Fibroblast of skin of right quadriceps (primary cell): Measurements from ENCODE around the gene TMEM14A.
"Not testable (repeated sequence)": the region's sequence is repeated elsewhere in the genome, so short reads cannot be mapped to it uniquely, and the experiment has no call there.

ENCODE experiments used
- DNase-seq: peaks from one replicate; pipeline ENCODE4 v3.0.0-alpha.2; 2013

The TMEM14A gene

DNA sequence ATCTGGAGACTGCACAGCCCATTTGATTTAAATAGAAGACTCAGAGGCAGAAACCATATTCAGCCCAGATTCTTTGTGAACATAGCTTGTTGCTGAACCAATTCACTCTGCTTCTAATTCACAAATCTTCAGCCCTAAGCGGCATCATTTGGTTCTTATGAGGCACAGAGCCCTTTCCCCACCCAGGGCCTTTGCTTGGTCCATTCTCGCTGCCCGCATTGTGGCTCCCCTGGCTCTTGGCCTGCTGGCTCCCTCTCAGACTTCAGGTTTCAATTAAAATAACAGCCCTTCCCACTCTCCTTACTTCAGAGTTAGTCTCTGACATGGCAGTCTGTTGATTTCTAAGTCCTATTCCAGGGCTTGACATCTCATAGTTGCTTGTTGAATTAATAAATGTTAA is 9.4 kb upstream of the TMEM14A start:
- DNase-seq, result no peak

DNA sequence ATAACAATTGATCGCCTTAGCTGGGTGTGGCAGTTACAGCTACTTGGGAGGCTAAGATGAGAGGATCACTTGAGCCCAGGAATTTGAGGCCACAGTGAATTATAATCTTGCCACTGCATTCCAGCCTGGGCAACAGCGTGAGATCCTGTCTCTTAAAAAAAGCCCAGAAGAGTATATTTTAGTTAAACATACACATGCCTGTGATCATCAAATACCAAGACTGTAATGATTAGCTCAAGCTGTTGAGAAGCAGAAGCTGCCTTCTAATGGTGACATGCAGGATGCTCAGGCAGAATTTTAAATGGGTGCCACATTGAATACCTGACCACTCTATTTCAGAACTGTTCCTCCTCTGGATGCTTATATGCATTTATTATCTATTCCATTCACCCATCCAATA is 8.9 kb upstream of the TMEM14A start:
- DNase-seq, result no peak

DNA sequence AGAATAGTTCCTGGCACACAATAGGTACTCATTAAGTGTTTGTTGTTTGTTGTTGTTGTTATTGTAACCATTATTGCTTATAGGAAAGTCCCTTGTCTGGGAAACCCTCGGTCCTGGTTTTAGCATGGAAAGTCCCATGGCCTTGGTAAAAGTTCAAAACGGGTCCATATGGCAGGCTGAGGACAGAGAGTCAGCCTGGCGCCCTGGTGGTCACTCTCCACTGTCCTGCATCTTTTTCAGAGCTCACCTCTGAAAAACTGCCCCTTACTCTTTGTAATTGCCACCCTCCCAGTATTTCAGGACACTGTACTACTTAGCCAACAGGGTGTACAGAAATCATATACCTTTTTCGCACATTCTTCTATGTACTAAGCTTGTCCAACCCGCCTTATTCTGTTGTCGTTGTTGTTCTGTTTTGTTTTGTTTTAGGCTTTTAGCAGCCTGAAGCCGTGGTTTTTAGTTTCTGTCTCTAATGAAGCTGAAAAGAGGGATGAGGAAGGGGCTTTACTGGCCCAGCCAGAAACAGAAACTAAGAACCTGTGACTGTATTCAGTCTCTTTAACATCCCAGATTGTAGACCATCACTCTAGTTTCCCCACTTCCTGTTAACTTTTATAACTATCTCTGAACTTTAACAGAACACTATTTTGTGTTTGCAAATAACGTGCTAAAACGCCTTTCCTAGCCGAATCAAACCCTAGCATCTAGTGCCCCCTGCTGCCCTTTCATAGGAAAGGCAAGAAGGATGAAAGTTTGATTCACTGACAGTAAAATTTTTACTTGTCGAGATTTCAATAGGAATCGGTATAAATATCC is 7.6 kb upstream of the TMEM14A start:
- peak; percentile 76 for DNase-seq

DNA sequence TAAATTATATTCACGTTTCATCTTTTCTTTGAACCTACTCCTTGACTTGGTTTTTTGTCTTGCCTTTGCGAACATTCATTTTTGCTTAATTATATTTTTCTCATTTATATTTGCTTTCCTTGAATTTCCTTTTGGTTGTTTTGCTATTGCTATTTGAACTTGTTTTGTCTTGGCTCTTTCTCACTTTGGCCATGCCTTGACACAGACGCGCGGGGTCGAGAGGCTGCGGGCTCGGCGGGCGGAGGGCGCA is 7.1 kb upstream of the TMEM14A start:
- DNase-seq, result no peak

DNA sequence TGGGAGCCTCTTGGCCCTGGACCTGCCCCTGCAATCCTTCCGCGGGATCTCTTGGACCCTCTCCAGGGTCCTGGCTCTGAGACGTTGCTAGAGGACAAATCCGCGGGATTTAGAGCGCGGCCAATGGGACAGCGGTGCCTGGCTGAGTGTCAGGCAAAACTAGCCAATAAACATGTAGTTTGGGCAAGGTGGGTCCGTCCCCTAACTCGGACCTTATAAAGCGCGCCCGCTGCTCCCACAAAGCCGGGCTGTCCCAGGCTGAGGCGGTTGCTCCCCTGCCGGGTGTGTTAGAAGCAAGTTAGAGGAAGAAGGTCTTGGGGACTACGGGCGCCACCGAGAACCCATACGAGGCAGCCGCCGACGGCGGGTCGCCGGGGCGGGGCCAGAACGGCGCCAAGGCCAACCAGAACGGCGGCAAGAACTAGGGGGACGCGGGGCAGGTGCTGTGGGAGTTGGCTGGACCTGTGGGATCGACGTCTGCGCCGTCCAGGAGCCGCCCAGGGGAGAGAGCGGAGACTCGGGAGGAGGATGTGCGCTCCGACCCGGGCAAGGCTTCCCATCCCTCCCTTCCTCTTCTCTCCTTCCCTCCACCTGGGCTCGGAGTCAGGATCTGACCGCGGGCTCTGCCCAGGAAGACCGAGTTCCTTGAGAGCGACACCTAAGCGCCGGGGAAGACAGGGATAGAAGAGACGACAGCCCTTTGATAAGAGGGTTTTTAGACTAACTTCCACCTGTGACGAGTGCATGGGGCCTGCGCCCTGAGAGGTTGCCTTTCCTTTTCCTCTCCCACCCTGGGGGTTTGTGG is 6.5 kb upstream of the TMEM14A start:
- DNase-seq, result peak; percentile 97

DNA sequence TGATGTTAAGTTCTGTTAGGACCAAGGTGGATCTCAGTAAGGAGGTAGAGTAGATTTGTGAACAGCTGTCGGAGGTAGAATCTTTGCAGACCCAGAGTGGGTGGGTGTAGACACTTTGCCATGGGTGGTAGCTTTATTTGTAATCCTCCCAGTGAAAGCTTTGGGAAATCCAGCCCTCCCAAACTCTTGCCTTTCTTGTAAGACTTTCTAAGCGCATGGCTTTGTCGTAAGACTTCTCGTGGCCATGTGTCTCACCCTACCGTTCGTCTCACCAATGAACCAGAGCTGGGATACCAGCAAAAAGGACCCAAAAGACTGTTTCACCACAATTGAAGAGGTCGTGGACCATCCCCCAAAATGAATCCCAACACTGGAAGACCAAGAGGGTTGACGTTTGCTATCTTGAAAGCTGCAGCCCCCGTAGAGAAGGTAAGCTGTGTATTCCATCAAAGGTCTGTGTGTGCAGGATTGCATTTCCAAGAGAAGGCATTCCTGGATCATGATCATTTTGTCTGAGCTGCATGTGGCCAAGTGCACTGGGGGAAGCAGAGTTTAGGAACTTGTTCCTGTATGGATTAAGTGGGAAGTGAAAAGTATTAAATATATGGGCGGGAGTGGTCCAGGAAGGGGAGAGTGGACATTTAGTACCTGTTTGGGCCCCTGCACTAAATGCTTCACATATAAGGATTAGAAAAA is 5.8 kb upstream of the TMEM14A start:
- no peak for DNase-seq

DNA sequence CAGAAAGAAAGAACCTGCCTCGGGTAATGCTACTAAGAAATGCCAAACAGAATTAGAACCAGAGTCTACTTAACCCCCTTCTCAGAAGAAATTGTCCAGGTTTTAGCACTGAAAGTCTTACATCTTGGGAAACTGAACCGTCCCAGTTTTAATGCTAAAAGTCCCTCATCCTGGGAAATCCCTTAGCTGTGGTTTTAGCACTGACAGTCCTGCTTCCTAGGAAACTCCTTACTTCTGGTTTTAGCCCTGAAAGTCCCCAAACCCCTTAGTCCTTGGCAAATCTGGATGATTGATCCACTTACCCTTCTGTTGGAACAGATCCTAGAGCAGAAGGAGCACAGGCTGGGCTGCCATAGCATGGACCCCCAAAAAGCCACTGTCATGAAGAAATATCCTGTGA is 4.8 kb upstream of the TMEM14A start:
- DNase-seq, result no peak

DNA sequence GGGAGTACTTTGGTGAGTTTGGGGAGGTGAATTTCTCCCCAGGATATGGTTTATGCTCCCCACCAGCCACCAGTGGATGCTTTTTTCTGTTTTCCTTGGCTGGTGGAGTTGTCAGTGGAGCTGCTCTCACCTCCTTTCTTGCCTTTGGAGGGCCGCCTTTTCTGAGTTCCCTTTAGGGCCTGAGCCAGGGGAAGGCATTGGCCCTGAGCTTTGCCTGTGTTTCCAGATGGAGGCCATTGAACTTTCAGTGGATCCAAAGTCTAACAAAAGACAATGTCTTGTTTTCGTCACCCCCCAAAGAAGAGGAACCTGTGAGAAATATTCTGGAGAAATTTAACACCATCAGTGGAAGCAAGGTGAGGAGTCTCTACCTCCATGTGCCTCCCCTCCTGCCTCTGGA is 4.4 kb upstream of the TMEM14A start:
- no peak for DNase-seq

DNA sequence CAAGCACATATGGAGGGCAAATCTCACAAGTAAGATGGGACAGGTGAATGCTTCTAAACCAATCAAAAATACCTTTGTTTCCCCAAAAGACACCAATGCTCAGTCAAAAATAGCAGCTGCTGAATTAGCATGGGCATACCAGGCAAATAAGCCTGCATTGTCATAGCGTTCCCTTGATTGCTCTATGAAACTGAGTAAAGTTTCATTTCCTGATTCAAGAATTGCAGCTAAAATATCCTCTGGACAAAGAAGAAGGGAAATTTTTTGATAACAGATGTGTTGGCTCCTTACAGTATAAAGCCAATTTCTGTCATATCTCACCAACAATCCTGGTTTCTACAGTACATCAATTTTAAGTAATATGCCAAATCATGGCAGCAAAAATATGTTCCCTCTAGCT is 3.3 kb upstream of the TMEM14A start:
- no peak for DNase-seq

DNA sequence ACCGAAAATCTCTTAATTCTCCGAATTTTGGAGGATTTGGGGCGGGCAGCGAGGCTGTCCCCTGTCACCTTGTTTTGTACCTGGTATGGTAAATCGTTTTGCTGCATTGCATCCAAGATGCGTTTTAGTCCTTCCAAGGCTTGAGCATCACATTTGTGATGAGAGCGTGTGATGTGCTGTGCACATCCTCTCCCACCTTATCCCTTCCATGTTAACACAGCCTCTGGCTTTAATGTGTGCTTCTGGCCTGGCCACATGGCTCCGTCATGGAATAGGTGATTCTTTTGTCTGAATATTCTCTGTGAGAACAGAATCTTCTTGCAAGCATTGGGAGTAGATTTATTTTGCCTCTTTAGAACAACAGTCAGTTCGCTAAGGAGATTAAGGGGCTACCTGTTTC is 763 bp downstream of the TMEM14A start:
- no peak for DNase-seq

DNA sequence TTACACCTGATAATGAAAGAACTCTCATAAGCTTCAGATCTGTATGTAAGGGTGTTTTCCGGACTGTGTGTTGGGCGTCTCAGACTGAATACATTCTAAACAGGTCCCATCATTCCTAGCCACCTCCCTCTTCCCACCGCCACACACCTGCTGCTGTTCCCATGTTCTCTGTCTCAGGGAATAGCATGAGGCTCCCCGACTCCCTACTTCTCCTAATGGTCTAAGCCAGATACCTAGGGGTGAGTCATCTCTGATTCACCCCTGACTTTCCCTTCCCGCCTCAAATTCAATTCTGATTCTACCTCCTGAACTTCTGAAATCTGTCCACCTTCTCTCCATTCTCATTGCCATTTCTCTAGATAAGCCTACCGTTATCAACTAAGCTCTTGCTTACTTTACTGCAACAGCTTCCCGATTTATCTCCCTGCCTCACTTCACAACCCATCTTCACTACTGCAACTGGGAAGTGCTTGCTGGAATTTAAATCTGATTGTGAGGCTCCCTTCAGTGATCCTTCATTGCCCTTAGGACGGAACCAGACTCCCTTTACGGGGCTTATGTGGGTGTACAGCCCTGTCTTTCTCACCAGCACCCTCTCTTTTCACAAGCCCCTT is 1.6 kb downstream of the TMEM14A start:
- DNase-seq, result no peak

DNA sequence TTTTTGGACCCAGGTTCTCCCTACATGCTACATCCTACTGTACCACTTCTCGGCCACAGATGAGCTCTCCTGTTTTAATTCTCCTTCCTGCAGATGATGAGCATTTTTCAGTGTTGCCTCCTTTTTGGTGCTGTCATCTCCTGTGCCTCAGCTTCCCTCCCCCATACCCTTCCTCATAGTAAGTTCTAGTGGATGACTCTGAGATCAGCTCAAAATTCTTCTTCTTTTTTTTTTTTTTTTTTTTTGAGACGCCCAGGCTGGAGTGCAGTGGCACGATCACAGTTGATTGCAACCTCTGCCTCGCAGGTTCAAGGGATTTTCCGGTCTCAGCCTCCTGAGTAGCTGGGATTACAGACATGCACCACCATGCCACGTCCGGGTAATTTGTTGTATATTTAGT is 3.8 kb downstream of the TMEM14A start:
- no peak for DNase-seq

DNA sequence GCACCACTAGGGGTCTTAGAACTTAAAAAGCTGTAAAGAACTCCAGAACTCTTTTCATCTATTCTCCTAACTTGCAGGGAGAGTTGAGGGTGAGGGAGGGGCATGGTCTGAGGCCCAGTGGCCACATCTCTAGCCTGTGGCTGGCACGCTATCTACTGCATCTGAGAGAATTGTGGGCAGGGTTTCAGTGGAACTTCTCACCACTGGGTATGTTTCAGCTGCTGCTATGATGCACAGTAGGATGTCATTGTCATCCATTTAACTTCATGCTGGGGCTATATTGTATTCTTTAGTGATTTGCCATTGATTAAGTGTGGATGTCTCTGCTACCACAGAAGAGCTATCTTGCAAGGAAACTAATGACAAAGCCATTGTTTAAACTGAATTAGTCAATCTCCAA is 4.5 kb downstream of the TMEM14A start:
- no peak for DNase-seq

DNA sequence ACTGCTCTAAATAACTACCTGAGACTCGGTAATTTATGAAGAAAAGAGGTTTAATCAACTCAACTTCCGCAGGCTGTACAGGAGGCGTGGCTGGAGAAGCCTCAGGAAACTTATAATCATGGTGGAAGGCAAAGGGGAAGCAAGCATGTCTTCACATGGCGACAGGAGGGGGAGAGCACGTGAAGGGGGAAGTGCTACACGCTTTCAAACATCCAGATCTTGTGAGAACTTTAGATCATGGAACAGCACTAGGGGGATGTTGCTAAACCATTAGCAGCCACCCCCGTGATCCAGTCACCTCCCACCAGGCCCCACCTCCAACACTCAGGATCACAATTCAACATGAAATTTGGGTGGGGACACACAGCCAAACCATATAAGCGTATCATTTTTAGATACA is 5.7 kb downstream of the TMEM14A start:
- not testable (repeated sequence) for DNase-seq

DNA sequence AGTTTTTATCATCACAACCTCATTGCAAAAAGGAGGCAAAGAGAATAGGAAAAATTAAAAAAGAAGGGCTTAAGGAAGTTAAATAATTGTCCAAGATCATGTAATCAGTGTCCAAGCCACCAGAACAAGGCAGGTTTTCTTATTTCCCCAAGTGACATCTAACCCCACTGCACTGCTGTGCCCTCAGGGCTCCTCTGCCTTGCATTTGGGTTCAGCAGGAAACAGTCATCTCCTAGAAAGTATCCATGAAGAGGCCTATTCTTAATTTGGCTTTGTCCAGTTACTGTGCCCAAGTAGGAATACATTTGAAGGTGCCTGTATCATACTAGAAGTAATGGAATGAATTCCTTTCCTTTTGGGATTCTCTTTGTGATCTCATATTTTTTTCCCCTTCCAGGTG is 10.5 kb downstream of the TMEM14A start:
- DNase-seq, result no peak

DNA sequence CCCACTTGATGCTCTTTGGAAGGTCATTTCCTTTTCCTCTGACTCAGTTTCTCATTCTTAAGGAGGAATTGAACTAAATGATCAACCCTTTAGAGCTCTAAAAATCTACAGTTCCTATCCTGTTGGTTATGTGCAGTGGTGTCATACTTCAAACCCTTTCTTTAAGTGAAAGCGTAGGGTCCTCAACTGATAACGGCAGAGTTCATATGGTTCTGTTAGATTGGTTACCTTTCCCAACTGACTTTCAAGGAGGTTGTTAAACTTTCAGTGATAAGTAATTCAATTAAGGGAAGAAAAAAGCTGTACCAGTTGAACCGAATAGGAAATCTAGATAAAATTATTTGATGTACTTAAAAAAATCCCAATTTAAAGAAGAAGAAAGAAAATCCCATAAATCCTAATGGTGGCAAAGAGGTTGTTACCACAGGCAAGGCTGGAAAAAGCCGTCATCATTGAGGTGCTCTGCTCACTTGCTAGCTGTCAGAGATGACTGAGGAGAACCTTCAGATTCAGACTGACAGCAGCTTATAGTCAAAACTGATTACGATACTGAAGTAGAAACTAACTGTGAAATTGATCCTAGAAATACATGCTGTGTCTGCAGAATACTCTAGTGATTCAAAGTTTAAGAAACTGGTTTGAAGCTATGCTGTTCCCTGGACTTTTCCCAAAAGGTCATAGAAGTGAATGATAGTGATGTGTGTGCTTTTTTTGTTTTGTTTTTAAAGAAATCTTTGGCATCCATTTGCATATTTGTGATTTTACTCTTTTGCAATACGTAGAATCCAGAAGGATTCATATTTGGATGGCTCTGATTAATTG is 16.2 kb downstream of the TMEM14A start:
- no peak for DNase-seq

DNA sequence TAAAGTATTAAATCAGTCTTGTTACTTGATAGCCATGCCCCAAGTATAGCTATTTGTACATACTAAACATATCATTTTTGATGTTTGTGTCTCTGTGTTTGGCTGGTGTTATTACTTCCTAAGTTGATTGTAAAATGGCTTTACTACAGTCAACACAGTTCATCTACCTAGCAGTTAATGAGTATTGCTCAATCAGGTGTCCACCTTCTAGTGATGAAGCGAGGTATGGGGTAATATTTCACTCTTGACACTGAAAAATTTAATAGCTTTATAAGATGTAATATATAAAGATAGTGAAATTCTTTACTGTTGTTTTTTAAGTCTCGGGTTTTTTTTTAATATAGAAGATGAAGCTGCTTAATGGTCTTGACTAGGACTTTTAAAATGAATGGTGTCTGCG is 18.9 kb downstream of the TMEM14A start:
- no peak for DNase-seq

DNA sequence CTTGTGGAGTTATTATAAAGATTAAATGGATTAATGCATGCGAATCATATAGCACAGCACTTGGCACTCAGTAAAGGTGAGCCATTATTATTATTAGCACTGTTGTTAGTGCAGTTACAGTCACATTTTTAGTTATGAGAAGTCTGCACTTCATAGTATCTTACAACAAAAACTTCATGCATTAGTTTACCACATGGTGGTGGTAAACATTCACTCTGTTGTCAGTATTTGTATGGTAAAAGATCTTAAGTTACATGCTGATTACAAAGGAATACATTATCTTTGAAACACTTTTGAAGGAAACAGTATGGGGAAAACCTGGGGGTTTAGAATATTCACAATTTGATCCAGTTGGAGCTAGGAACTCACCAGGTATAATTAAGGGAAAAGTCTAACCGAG is 20.8 kb downstream of the TMEM14A start:
- no peak for DNase-seq

DNA sequence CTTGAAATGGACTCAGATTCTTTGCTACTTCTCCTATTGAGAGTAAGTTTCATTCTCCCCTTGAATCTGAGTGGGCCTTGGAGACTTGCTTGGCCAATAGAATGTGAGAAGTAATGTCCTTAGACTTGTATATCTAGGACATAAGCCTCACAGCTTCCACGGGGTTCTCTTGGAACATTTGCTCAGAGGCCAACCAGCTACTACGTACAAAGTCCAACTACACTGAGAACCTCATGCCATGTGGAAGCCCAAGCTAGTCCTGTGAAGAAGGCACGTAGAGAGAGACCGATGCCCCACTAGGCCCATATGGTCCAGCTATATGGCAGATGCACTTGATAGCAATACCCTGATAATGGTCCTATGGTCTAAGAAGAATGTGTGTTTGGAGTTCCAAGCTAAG is 22.9 kb downstream of the TMEM14A start:
- no peak for DNase-seq

DNA sequence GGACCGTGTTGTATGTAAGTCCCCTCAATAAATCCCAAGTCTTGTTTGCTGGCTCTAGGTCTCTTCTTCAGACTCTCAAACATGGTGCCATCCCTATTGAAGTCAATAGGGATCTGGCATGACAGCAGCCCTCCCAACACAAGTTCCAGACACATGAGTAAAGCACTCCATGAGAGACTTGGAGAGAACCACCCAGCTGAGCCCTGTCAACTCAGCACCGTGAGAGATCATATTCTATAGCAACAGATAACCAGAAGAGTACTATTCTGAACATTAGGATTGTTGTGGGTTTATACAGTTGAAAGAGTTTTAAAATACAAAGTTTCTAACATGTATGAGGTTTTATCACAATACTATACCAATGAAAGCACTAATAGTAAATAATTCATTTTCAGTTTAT is 23.5 kb downstream of the TMEM14A start:
- no peak for DNase-seq

DNA sequence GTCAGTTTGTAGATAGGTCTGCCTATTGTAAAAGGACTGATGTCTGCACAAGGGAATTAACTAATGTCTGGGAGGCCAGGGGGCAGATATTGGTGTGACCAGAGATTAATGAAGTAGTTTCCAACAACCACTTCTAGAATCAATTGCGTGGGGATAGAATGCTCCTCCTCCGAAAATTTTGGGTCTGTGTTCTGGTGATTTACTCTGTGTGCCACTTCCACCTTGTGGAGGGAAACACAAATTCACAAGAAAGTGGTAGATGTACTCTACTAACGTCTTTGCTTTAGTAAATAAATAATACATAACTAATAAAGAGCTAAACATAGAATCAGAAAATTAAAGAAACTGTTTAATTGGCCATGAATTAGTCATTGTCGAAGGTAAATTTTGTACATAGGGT is 25.5 kb downstream of the TMEM14A start:
- no peak for DNase-seq

DNA sequence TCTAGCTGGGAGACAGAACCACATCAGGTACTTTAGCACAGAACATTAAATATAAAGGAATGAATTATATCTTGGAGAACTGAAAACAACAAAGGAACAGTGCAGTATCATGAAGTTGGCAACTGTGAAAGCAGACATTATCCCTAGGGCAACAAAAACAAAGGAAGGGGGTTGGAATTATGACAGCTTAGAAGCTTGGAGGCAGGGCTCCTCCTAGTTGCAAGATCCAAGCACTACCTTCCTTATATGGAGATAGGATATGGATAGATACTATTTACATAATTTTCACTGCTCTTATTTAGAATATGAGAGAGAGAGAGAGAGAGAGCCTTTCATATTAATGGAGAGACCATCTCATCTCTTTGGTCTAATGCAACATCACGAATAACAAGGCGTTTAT is 27.0 kb downstream of the TMEM14A start:
- no peak for DNase-seq

DNA sequence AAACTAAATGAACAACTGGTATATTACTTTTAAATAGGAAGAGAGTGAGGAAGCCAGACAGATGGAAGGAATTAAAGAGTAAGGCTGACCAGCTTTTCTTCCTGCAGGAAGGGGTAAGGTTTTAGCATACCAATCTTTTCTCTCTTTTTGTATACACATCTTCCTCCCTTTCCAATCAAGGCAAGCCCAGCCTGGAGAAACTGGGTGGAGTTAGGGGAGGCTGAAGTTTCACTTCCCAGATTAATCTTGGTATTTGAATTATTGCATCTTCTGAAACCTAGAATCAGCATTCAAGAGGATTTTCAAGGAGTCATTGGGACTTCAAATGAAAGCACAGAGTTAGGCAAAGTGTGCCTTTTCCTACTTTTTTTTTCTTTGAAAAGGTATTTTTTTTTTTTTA is 33.1 kb downstream of the TMEM14A start:
- DNase-seq, result no peak
